CD1c-positive myeloid dendritic cell (primary cell): ENCODE results near the gene CISH.
A peak's percentile ranks its signal among the peaks of the same experiment; 100 is the strongest.

Experiments used
- DNase-seq: peaks from one replicate; pipeline ENCODE4 v3.0.0-alpha.2; 2016; ENCODE audit errors: extremely low spot score

Gene CISH

GRCh38 chr3:50572158-50572557 is 39.4 kb downstream of the CISH start:
- DNase-seq: peak; percentile 89

- DNase-seq: no peak
Measured at GRCh38 chr3:50571486-50571885, 40.1 kb downstream of the CISH start.

- no peak for DNase-seq
Measured at GRCh38 chr3:50570508-50571279, 40.9 kb downstream of the CISH start.

GRCh38 chr3:50568947-50569749 is 42.4 kb downstream of the CISH start, which contains the start of gene HEMK1:
TSS of gene HEMK1 (plus strand) at chr3:50569522. CDS start at chr3:50571105, 1,583 bp downstream.
- DNase-seq: peak; percentile 97

- DNase-seq: peak; percentile 96
Measured at GRCh38 chr3:50567386-50568167, 44.0 kb downstream of the CISH start, which contains the start of gene C3orf18. TSS of gene C3orf18 (minus strand) at chr3:50567747. CDS start at chr3:50565699, 2,048 bp downstream.

GRCh38 chr3:50567011-50567385 is 44.6 kb downstream of the CISH start:
- no peak for DNase-seq

GRCh38 chr3:50564321-50564720 is 47.3 kb downstream of the CISH start:
- DNase-seq: no peak

- no peak for DNase-seq
Measured at GRCh38 chr3:50563867-50564266, 47.7 kb downstream of the CISH start.

- DNase-seq: no peak
Measured at GRCh38 chr3:50562861-50563260, 48.7 kb downstream of the CISH start.

GRCh38 chr3:50559702-50560101 is 51.9 kb downstream of the CISH start:
- DNase-seq: no peak

GRCh38 chr3:50557915-50558314 is 53.7 kb downstream of the CISH start:
- no peak for DNase-seq

GRCh38 chr3:50557106-50557505 is 54.5 kb downstream of the CISH start:
- no peak for DNase-seq
